K562 (cell line): ENCODE measurements around the gene CGNL1. TPM values are rescaled to one million over a fixed set of nuclear protein-coding genes. Genes with fewer than 3 reads are reported as not detected.

Experiments used
- ATAC-seq: fragments of 200-7000 bp; cut with Tn5 transposase; 3 replicates; pipeline ENCODE4 v1.9.1; 2020; ENCODE audit warnings: moderate library complexity
- BruUV-seq: library from RNA; stranded (reverse); fragments of 400-500 nt; replicated peaks from 2 replicates; lab custom pipeline; 2021; lab: Mats Ljungman, UMichigan
- CTCF ChIA-PET: fragments of 300-600 bp; formaldehyde crosslinking; extraction: SDS; loops from one replicate; lab custom pipeline; 2021; ENCODE audit warnings: low intra/inter-chr PET ratio; lab: Yijun Ruan, JAX
- POLR2A ChIA-PET: fragments of 300-600, 350-650 bp; sonication (Branson Sonifier 250); formaldehyde crosslinking; extraction: SDS; loops from one replicate; lab custom pipeline; 2021; ENCODE audit warnings: antibody characterized with exemption, inconsistent platforms; lab: Yijun Ruan, JAX
- DNase-seq, 4 experiments: peaks; one replicate each; pipeline versions ENCODE4 v3.0.0 to v3.0.0-alpha.2; 2011 to 2018; ENCODE audit warnings: low spot score in 3 of 4, mixed read lengths in 3 of 4; ENCODE audit errors: extremely low read depth in 1 of 4
- FAIRE-seq: peaks from 2 replicates; lab custom pipeline; 2011; peaks lifted over from hg19 to GRCh38; lab: Jason Lieb, UNC
- H2AFZ ChIP-seq: 2 replicates; pipeline ENCODE4 v1.6.0; 2011; ENCODE audit warnings: low read depth, low read length, control low read depth, inconsistent platforms
- H3K27ac ChIP-seq: fragments of 200-600 bp; 3 replicates; pipeline ENCODE4 v1.8.0; 2011; ENCODE audit warnings: low read depth, mild to moderate bottlenecking, control low read depth, inconsistent platforms, low read length, moderate library complexity, mixed read lengths; ENCODE audit errors: extremely low read depth
- H3K27me3 ChIP-seq, 2 experiments: fragments of 300-600 bp in 1 of 2; 2 replicates in 1 of 2; 3 replicates in 1 of 2; pipeline versions ENCODE4 v1.6.0 to v1.8.0; 2011; ENCODE audit warnings: inconsistent platforms in 2 of 2, low read length in 2 of 2, mild to moderate bottlenecking in 1 of 2, mixed read lengths in 1 of 2, moderate library complexity in 1 of 2; ENCODE audit not compliant: control insufficient read depth in 2 of 2, insufficient read depth in 2 of 2
- H3K36me3 ChIP-seq: fragments of 300-600 bp; 3 replicates; pipeline ENCODE4 v1.8.0; 2011; ENCODE audit warnings: mild to moderate bottlenecking, low read length, inconsistent platforms; ENCODE audit not compliant: control insufficient read depth, insufficient read depth
- H3K4me1 ChIP-seq, 2 experiments: fragments of 200-600 bp in 1 of 2; replicated peaks in 1 of 2; 2 replicates in 1 of 2; 3 replicates in 1 of 2; pipeline versions ENCODE4 v1.5.1 to v1.8.0; 2011; ENCODE audit warnings: inconsistent platforms in 2 of 2, low read length in 2 of 2, mild to moderate bottlenecking in 1 of 2, mixed read lengths in 1 of 2, moderate library complexity in 1 of 2; ENCODE audit not compliant: control insufficient read depth in 2 of 2, insufficient read depth in 2 of 2
- H3K4me2 ChIP-seq: 2 replicates; pipeline ENCODE4 v1.6.1; 2011; ENCODE audit warnings: low read length, control low read depth, inconsistent platforms, mixed read lengths; ENCODE audit not compliant: insufficient read depth
- H3K4me3 ChIP-seq: fragments of 200-600 bp; sonication (generic), shearing (Covaris generic); 2 replicates; pipeline ENCODE4 v1.5.1; 2016; ENCODE audit warnings: control low read depth, inconsistent platforms
- H3K79me2 ChIP-seq: fragments of 200-600 bp; 3 replicates; pipeline ENCODE4 v1.8.0; 2011; ENCODE audit warnings: low read length, inconsistent platforms; ENCODE audit not compliant: control insufficient read depth, insufficient read depth
- H3K9ac ChIP-seq, 2 experiments: 2 replicates each; pipeline versions ENCODE4 v1.6.0 to v1.6.1; 2011; ENCODE audit warnings: low read depth in 2 of 2, low read length in 2 of 2, control low read depth in 1 of 2, inconsistent platforms in 1 of 2, mild to moderate bottlenecking in 1 of 2, mixed read lengths in 1 of 2; ENCODE audit not compliant: insufficient read depth in 1 of 2
- H3K9me1 ChIP-seq: one replicate; pipeline ENCODE4 v1.6.0; 2011; ENCODE audit warnings: inconsistent platforms, mild to moderate bottlenecking, low read length, moderate library complexity; ENCODE audit not compliant: control insufficient read depth, insufficient read depth
- H3K9me3 ChIP-seq: replicated peaks from 2 replicates; pipeline ENCODE4 v1.5.1; 2011; ENCODE audit warnings: low read depth, low read length, inconsistent platforms; ENCODE audit not compliant: control insufficient read depth, insufficient read depth
- H4K20me1 ChIP-seq: replicated peaks from 2 replicates; pipeline ENCODE4 v1.6.1; 2011; ENCODE audit warnings: low read length, inconsistent platforms, mixed read lengths; ENCODE audit not compliant: control insufficient read depth, insufficient read depth
- ATF1 ChIP-seq, 2 experiments: fragments of 450-650 bp in 1 of 2; IDR thresholded peaks; 2 replicates each; pipeline ENCODE4 v1.6.1; 2016; ENCODE audit warnings: missing compliant biosample characterization in 1 of 2, missing genetic modification characterization in 1 of 2
- HNRNPLL ChIP-seq: fragments of 200-400 bp; formaldehyde crosslinking; IDR thresholded peaks from 2 replicates; pipeline ENCODE4 v1.6.1; 2017; ENCODE audit warnings: low read length, low read depth, mild to moderate bottlenecking; ENCODE audit not compliant: poor library complexity, severe bottlenecking
- NFIX ChIP-seq: fragments of 250-450 bp; sonication (Bioruptor Pico); IDR thresholded peaks from 2 replicates; pipeline ENCODE4 v1.4.0; 2020; ENCODE audit warnings: low read depth, mild to moderate bottlenecking, moderate library complexity
- ZNF316 ChIP-seq: fragments of 450-650 bp; IDR thresholded peaks from 2 replicates; pipeline ENCODE4 v1.6.1; 2016
- WGBS: fragments of 100-300 bp; shearing (Covaris generic); methylation state at CpG from one replicate; pipeline ENCODE4 v1.1.6; 2016; ENCODE audit warnings: low coverage, mixed read lengths; ENCODE audit not compliant: insufficient coverage; ENCODE audit errors: missing lambda C conversion rate; 5-methylcytosine and 5-hydroxymethylcytosine counted together
- in situ Hi-C: fragments of 300-500 bp; cut with MboI; formaldehyde crosslinking; loops from 4 replicates; pipeline ENCODE4 v1.15.0; 2018; ENCODE audit warnings: inconsistent platforms, mixed read lengths
- intact Hi-C: fragments of 100-400 bp; cut with micrococcal nuclease; formaldehyde crosslinking; loops from 2 replicates; pipeline ENCODE4 v1.14.2; 2022
- polyA plus RNA-seq, 8 experiments: library from polyadenylated mRNA; depleted of rRNA in 4 of 8; stranded (reverse) in 5 of 8; unstranded in 3 of 8; fragments of >200 nt; fragmentation: Nextera tagmentation in 2 of 8; fragmentation: Illumina TruSeq in 1 of 8; extraction: Ambion mirVana in 2 of 8; extraction: Trizol in 1 of 8; gene quantifications; 2 replicates each; pipeline versions ENCODE4 v1.2.1 to v1.2.3, GENCODE V29; 2011 to 2014; ENCODE audit warnings: inconsistent platforms in 1 of 8, missing spikeins in 1 of 8
- total RNA-seq, 7 experiments: library from RNA; depleted of rRNA in 6 of 7; stranded (reverse); fragments of >200 nt in 6 of 7; fragmentation: Illumina TruSeq in 2 of 7; extraction: Trizol in 2 of 7; gene quantifications; 2 replicates each; pipeline versions ENCODE4 v1.2.1 to v1.2.3, GENCODE V29; 2011 to 2021; ENCODE audit warnings: low replicate concordance in 1 of 7
- TF ChIP-seq, protein P1 (sequence below): fragments of 200-600 bp; sonication (generic); IDR thresholded peaks from one replicate; pipeline ENCODE4 v1.6.1; 2012; ENCODE audit warnings: mild to moderate bottlenecking, low read depth, low read length, inconsistent platforms
- TF ChIP-seq, protein P2 (sequence below): fragments of 250-450 bp; sonication (Bioruptor Pico); IDR thresholded peaks from 2 replicates; pipeline ENCODE4 v1.4.0; 2020; ENCODE audit warnings: mild to moderate bottlenecking

The CGNL1 gene
- total and polyA plus RNA-seq, 9 of the 15 experiments (the other 6 are each of a cell fraction or from before 2014, with no cell fraction given), result 0.01 to 0.07 TPM; not detected in 7

DNA sequence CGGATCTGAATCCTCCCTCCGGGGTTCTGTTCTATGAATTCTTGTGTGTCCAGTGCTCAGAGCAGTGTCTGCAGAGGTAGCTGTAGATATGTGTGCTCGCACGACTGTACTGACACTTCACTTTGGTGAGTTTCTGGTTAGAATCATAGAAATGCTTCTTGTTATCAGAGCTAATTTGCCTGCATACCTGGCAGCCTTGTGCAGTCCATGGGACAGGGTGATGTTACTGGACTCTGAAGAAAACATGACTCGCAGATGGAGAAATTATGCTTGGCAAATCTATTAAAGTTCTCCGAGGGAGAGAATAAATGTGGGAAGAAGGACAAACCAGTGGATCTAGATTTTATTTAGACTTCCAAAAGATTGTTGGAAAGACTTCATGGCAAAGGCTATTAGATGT, 12.2 kb downstream of the CGNL1 start:
- H3K4me1 ChIP-seq, result no peaks in the 10 kb centered on the region
- no peaks in the 10 kb centered on the region for H3K9me3 ChIP-seq
- H3K27ac ChIP-seq, result no peak overlapping the region
- TF ChIP-seq ATF1 (CRISPR knock-in tag; IDR thresholded peaks at IDR 0.05), result no peak
- TF ChIP-seq ATF1 (tag; IDR thresholded peaks at IDR 0.05), result no peak
- TF ChIP-seq ZNF316, result no peak
- no peak for TF ChIP-seq NFIX (CRISPR knock-in tag)
- no peak for TF ChIP-seq HNRNPLL
- TF ChIP-seq, protein P1, sequence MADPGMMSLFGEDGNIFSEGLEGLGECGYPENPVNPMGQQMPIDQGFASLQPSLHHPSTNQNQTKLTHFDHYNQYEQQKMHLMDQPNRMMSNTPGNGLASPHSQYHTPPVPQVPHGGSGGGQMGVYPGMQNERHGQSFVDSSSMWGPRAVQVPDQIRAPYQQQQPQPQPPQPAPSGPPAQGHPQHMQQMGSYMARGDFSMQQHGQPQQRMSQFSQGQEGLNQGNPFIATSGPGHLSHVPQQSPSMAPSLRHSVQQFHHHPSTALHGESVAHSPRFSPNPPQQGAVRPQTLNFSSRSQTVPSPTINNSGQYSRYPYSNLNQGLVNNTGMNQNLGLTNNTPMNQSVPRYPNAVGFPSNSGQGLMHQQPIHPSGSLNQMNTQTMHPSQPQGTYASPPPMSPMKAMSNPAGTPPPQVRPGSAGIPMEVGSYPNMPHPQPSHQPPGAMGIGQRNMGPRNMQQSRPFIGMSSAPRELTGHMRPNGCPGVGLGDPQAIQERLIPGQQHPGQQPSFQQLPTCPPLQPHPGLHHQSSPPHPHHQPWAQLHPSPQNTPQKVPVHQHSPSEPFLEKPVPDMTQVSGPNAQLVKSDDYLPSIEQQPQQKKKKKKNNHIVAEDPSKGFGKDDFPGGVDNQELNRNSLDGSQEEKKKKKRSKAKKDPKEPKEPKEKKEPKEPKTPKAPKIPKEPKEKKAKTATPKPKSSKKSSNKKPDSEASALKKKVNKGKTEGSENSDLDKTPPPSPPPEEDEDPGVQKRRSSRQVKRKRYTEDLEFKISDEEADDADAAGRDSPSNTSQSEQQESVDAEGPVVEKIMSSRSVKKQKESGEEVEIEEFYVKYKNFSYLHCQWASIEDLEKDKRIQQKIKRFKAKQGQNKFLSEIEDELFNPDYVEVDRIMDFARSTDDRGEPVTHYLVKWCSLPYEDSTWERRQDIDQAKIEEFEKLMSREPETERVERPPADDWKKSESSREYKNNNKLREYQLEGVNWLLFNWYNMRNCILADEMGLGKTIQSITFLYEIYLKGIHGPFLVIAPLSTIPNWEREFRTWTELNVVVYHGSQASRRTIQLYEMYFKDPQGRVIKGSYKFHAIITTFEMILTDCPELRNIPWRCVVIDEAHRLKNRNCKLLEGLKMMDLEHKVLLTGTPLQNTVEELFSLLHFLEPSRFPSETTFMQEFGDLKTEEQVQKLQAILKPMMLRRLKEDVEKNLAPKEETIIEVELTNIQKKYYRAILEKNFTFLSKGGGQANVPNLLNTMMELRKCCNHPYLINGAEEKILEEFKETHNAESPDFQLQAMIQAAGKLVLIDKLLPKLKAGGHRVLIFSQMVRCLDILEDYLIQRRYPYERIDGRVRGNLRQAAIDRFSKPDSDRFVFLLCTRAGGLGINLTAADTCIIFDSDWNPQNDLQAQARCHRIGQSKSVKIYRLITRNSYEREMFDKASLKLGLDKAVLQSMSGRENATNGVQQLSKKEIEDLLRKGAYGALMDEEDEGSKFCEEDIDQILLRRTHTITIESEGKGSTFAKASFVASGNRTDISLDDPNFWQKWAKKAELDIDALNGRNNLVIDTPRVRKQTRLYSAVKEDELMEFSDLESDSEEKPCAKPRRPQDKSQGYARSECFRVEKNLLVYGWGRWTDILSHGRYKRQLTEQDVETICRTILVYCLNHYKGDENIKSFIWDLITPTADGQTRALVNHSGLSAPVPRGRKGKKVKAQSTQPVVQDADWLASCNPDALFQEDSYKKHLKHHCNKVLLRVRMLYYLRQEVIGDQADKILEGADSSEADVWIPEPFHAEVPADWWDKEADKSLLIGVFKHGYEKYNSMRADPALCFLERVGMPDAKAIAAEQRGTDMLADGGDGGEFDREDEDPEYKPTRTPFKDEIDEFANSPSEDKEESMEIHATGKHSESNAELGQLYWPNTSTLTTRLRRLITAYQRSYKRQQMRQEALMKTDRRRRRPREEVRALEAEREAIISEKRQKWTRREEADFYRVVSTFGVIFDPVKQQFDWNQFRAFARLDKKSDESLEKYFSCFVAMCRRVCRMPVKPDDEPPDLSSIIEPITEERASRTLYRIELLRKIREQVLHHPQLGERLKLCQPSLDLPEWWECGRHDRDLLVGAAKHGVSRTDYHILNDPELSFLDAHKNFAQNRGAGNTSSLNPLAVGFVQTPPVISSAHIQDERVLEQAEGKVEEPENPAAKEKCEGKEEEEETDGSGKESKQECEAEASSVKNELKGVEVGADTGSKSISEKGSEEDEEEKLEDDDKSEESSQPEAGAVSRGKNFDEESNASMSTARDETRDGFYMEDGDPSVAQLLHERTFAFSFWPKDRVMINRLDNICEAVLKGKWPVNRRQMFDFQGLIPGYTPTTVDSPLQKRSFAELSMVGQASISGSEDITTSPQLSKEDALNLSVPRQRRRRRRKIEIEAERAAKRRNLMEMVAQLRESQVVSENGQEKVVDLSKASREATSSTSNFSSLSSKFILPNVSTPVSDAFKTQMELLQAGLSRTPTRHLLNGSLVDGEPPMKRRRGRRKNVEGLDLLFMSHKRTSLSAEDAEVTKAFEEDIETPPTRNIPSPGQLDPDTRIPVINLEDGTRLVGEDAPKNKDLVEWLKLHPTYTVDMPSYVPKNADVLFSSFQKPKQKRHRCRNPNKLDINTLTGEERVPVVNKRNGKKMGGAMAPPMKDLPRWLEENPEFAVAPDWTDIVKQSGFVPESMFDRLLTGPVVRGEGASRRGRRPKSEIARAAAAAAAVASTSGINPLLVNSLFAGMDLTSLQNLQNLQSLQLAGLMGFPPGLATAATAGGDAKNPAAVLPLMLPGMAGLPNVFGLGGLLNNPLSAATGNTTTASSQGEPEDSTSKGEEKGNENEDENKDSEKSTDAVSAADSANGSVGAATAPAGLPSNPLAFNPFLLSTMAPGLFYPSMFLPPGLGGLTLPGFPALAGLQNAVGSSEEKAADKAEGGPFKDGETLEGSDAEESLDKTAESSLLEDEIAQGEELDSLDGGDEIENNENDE, result no peak
- TF ChIP-seq, protein P2, sequence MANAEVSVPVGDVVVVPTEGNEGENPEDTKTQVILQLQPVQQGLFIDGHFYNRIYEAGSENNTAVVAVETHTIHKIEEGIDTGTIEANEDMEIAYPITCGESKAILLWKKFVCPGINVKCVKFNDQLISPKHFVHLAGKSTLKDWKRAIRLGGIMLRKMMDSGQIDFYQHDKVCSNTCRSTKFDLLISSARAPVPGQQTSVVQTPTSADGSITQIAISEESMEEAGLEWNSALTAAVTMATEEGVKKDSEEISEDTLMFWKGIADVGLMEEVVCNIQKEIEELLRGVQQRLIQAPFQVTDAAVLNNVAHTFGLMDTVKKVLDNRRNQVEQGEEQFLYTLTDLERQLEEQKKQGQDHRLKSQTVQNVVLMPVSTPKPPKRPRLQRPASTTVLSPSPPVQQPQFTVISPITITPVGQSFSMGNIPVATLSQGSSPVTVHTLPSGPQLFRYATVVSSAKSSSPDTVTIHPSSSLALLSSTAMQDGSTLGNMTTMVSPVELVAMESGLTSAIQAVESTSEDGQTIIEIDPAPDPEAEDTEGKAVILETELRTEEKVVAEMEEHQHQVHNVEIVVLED (CRISPR knock-in tag), result no peak
- H3K4me3 ChIP-seq, result no peak overlapping the region
- WGBS, result 0% methylated on average over 6 of the region's 6 CpGs
- no peaks in the 10 kb centered on the region for H3K36me3 ChIP-seq
- no peaks in the 10 kb centered on the region for H3K9me1 ChIP-seq
- POLR2A ChIA-PET, result no interaction called here
- no peak overlapping the region for H3K4me2 ChIP-seq
- CTCF ChIA-PET, result no interaction called here
- H4K20me1 ChIP-seq, result no peaks in the 10 kb centered on the region
- in situ Hi-C loops (no loop called here), intact Hi-C loops (no loop called here)
- ATAC-seq, result no peak
- H3K9ac ChIP-seq, result no peak overlapping the region
- no peak for FAIRE-seq
- no peak overlapping the region for H2AFZ ChIP-seq
- BruUV-seq, result no TSS peak
- H3K27me3 ChIP-seq, result peaks cover 20 to 37% of the 10 kb centered on the region in 2 experiments
- no peak for DNase-seq
- H3K79me2 ChIP-seq, result no peaks in the 10 kb centered on the region
